ENCODE measurements around the gene NFYC.

DNA sequence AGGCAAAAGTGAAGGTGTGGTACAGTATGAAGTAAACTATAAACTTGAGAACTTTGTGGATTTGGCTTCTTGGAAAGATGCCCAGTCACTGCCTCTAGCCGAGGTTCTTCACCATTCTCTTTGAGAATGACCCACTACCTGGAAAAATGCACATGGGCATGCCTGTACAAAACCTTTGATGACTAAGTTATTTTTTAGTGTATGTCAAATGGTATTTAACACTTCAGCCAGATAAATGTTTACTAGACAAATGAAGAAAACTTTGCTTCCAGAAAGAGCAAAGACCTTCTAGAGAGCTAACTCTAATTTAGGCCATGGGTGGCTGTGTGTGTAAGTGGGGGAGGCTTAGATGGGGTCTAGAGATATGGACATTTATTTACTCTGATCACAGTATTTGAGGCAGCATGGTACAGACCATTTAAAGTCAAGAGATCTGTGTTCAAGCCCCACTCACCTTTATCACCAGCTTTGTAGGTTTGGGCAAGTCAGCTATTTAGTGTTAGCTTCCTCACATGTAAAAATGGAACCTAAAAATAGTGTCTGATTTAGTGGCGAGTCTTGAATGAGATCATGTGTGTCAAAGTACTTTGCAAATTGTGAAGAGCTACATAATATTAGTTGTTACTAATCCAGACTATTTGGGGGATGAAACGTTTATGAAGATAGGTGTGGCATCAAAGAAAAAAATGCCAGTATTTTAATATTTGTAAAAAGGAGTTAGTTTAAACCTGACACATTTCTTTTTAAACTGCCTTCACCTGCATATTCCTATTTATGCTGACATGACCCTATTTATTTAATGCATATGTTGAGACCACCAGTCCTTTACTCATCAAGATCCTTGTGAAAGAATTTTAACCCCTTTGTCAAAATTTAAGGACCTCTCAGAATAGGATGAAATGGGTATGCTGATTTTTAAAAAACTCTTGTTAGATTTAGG is 20.2 kb downstream of the NFYC start:
- TF ChIP-seq EZH2 (IDR thresholded peaks at IDR 0.05; ENCODE audit: low read depth, unreplicated experiment) (no peak), POLR2AphosphoS5 (IDR thresholded peaks at IDR 0.05; ENCODE audit: low read depth) (no peak), JUNB (IDR thresholded peaks at IDR 0.05; ENCODE audit: unreplicated experiment) (no peak), EZH2phosphoT487 (IDR thresholded peaks at IDR 0.05; ENCODE audit: unreplicated experiment) (no peak)
- TF ChIP-seq, protein P1, sequence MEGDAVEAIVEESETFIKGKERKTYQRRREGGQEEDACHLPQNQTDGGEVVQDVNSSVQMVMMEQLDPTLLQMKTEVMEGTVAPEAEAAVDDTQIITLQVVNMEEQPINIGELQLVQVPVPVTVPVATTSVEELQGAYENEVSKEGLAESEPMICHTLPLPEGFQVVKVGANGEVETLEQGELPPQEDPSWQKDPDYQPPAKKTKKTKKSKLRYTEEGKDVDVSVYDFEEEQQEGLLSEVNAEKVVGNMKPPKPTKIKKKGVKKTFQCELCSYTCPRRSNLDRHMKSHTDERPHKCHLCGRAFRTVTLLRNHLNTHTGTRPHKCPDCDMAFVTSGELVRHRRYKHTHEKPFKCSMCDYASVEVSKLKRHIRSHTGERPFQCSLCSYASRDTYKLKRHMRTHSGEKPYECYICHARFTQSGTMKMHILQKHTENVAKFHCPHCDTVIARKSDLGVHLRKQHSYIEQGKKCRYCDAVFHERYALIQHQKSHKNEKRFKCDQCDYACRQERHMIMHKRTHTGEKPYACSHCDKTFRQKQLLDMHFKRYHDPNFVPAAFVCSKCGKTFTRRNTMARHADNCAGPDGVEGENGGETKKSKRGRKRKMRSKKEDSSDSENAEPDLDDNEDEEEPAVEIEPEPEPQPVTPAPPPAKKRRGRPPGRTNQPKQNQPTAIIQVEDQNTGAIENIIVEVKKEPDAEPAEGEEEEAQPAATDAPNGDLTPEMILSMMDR (conservative IDR thresholded peaks at IDR 0.05; ENCODE audit: low read depth in 2 of 2), result no peak
- TF ChIP-seq, protein P2, sequence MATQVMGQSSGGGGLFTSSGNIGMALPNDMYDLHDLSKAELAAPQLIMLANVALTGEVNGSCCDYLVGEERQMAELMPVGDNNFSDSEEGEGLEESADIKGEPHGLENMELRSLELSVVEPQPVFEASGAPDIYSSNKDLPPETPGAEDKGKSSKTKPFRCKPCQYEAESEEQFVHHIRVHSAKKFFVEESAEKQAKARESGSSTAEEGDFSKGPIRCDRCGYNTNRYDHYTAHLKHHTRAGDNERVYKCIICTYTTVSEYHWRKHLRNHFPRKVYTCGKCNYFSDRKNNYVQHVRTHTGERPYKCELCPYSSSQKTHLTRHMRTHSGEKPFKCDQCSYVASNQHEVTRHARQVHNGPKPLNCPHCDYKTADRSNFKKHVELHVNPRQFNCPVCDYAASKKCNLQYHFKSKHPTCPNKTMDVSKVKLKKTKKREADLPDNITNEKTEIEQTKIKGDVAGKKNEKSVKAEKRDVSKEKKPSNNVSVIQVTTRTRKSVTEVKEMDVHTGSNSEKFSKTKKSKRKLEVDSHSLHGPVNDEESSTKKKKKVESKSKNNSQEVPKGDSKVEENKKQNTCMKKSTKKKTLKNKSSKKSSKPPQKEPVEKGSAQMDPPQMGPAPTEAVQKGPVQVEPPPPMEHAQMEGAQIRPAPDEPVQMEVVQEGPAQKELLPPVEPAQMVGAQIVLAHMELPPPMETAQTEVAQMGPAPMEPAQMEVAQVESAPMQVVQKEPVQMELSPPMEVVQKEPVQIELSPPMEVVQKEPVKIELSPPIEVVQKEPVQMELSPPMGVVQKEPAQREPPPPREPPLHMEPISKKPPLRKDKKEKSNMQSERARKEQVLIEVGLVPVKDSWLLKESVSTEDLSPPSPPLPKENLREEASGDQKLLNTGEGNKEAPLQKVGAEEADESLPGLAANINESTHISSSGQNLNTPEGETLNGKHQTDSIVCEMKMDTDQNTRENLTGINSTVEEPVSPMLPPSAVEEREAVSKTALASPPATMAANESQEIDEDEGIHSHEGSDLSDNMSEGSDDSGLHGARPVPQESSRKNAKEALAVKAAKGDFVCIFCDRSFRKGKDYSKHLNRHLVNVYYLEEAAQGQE (IDR thresholded peaks at IDR 0.05; ENCODE audit: unreplicated experiment), result no peak

All from GM23338 (cell line).